Astrocyte (in vitro differentiated cells and primary cell): ENCODE data around the gene UBR3. TPM values are rescaled to one million over a fixed set of nuclear protein-coding genes. Genes with fewer than 3 reads are reported as not detected.
A peak's percentile ranks its signal among the peaks of the same experiment; 100 is the strongest.

Experiments used
- DNase-seq: peaks from one replicate; pipeline ENCODE4 v3.0.0-alpha.2; 2010; ENCODE audit warnings: low read depth
- FAIRE-seq: peaks from 2 replicates; lab custom pipeline; 2011; peaks lifted over from hg19 to GRCh38; lab: Jason Lieb, UNC
- H2AFZ ChIP-seq: 2 replicates; pipeline ENCODE4 v1.6.0; 2012; ENCODE audit warnings: low read depth, low read length, inconsistent platforms
- H3K27ac ChIP-seq: 2 replicates; pipeline ENCODE4 v1.5.1; 2011; ENCODE audit warnings: low read depth, low read length, inconsistent platforms
- H3K27me3 ChIP-seq: 2 replicates; pipeline ENCODE4 v1.6.0; 2011; ENCODE audit warnings: low read length, inconsistent platforms; ENCODE audit not compliant: insufficient read depth
- H3K36me3 ChIP-seq: 2 replicates; pipeline ENCODE4 v1.5.1; 2011; ENCODE audit warnings: low read length, inconsistent platforms; ENCODE audit not compliant: insufficient read depth
- H3K4me1 ChIP-seq: 2 replicates; pipeline ENCODE4 v1.5.1; 2011; ENCODE audit warnings: low read length, inconsistent platforms; ENCODE audit not compliant: insufficient read depth
- H3K4me2 ChIP-seq: 2 replicates; pipeline ENCODE4 v1.6.0; 2012; ENCODE audit warnings: low read length, inconsistent platforms
- H3K4me3 ChIP-seq: 2 replicates; pipeline ENCODE4 v1.5.1; 2011; ENCODE audit warnings: low read depth, mild to moderate bottlenecking, low read length, inconsistent platforms; ENCODE audit not compliant: insufficient read depth
- H3K79me2 ChIP-seq: 2 replicates; pipeline ENCODE4 v1.6.0; 2012; ENCODE audit warnings: mild to moderate bottlenecking, low read length, inconsistent platforms; ENCODE audit not compliant: insufficient read depth
- H3K9ac ChIP-seq: 2 replicates; pipeline ENCODE4 v1.6.0; 2012; ENCODE audit warnings: mild to moderate bottlenecking, low read length, inconsistent platforms
- H3K9me3 ChIP-seq: 2 replicates; pipeline ENCODE4 v1.5.1; 2012; ENCODE audit warnings: low read depth, mild to moderate bottlenecking, low read length, inconsistent platforms; ENCODE audit not compliant: insufficient read depth
- H4K20me1 ChIP-seq: 2 replicates; pipeline ENCODE4 v1.6.0; 2012; ENCODE audit warnings: low read length, inconsistent platforms; ENCODE audit not compliant: insufficient read depth
- H3K27ac Mint-ChIP-seq: one replicate; pipeline ENCODE4 v1.8.0; 2021; ENCODE audit warnings: mild to moderate bottlenecking, mixed read lengths; ENCODE audit not compliant: unreplicated experiment
- H3K27me3 Mint-ChIP-seq: one replicate; pipeline ENCODE4 v1.8.0; 2021; ENCODE audit warnings: low read depth, mixed read lengths; ENCODE audit not compliant: unreplicated experiment
- H3K36me3 Mint-ChIP-seq: one replicate; pipeline ENCODE4 v1.8.0; 2021; ENCODE audit warnings: low read depth, mixed read lengths; ENCODE audit not compliant: unreplicated experiment
- H3K4me1 Mint-ChIP-seq: one replicate; pipeline ENCODE4 v1.8.0; 2021; ENCODE audit warnings: low read depth, mixed read lengths; ENCODE audit not compliant: unreplicated experiment
- H3K4me3 Mint-ChIP-seq: one replicate; pipeline ENCODE4 v1.8.0; 2021; ENCODE audit warnings: mild to moderate bottlenecking, moderate library complexity, mixed read lengths; ENCODE audit not compliant: unreplicated experiment
- H3K9me3 Mint-ChIP-seq: one replicate; pipeline ENCODE4 v1.8.0; 2021; ENCODE audit warnings: mild to moderate bottlenecking, mixed read lengths; ENCODE audit not compliant: unreplicated experiment
- EZH2 ChIP-seq: IDR thresholded peaks from 2 replicates; pipeline ENCODE4 v1.6.1; 2012; ENCODE audit warnings: mild to moderate bottlenecking, low read length, inconsistent platforms; ENCODE audit not compliant: insufficient read depth
- total RNA-seq: library from RNA; stranded (reverse); gene quantifications from 2 replicates; pipeline ENCODE4 v1.2.1, GENCODE V29; 2021
- TF ChIP-seq, protein P1 (sequence below): IDR thresholded peaks from 2 replicates; pipeline ENCODE4 v1.5.1; 2011; ENCODE audit warnings: low read depth, mild to moderate bottlenecking, inconsistent platforms, low read length, moderate library complexity; ENCODE audit not compliant: insufficient read depth

UBR3 gene
- total RNA-seq, 1 donor from 2014 or later, result 18.7 TPM

DNA sequence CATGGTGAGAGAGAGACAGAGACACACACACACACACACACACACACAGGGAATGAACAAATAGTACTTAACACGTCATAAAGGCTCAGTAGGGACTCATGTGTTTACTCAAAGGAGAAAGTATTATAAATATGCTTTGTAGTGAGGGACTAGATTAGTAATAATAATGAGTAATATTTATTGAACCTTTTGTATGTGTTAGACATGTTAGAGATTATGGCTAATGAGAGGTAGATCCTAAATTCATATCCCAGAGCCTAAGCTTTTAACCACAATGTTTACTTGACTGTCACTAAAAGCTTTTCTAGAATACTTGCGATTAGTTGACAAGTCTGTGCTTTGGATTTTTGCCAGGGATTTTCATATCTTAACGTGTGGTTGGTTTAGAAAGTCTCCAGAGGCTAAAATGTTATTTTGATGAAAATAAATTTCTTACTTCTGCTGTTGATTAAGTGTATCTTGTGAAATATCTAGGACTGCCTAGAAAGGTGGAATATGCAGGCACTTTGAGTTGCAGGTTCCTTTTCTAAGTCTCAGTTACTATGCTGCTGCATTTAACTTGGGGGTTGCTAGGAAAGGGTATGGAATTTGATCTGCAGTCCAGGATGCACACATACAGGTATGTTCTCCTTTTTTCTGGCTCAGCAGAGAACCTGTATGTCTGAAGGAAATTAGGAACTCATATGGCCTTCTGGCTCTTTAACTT is 64.5 kb downstream of the UBR3 start:
- H3K9ac ChIP-seq, result no peak overlapping the region
- FAIRE-seq, result no peak

DNA sequence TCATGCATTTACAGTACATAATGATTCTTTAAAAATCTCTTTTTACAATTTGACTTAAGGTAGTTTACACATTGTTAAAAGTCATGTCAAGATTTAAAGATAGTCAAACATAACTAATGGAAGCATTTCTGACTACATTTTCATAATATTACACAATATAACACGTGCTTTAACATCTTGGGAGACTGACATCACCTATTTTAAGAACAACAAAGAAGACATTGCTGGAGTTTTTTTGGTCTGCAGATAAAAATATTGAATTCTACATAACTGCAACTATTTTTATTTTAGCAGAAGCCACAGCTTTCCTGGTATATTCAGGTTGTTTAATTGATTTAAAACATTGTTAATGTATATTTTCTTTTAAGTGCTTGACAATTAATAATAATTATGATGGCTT is 65.7 kb downstream of the UBR3 start:
- Histone ChIP-seq H3K27ac (no peak overlapping the region), H3K27me3 (no peaks in the 10 kb centered on the region), H3K9ac (no peak overlapping the region), H3K9me3 (no peaks in the 10 kb centered on the region), H3K4me1 (peaks cover 5% of the 10 kb centered on the region), H3K4me2 (no peak overlapping the region), H3K79me2 (peaks cover 3% of the 10 kb centered on the region), H3K4me3 (no peak overlapping the region), H4K20me1 (peaks cover 14% of the 10 kb centered on the region), H2AFZ (no peak overlapping the region), H3K36me3 (peaks cover 7% of the 10 kb centered on the region)
- peaks cover 16% of the 10 kb centered on the region for H3K4me1 Mint-ChIP-seq
- H3K27ac Mint-ChIP-seq, result no peak overlapping the region
- TF ChIP-seq, protein P1, sequence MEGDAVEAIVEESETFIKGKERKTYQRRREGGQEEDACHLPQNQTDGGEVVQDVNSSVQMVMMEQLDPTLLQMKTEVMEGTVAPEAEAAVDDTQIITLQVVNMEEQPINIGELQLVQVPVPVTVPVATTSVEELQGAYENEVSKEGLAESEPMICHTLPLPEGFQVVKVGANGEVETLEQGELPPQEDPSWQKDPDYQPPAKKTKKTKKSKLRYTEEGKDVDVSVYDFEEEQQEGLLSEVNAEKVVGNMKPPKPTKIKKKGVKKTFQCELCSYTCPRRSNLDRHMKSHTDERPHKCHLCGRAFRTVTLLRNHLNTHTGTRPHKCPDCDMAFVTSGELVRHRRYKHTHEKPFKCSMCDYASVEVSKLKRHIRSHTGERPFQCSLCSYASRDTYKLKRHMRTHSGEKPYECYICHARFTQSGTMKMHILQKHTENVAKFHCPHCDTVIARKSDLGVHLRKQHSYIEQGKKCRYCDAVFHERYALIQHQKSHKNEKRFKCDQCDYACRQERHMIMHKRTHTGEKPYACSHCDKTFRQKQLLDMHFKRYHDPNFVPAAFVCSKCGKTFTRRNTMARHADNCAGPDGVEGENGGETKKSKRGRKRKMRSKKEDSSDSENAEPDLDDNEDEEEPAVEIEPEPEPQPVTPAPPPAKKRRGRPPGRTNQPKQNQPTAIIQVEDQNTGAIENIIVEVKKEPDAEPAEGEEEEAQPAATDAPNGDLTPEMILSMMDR, result no peak
- TF ChIP-seq EZH2, result no peak
- H3K27me3 Mint-ChIP-seq, result no peaks in the 10 kb centered on the region
- DNase-seq, result no peak
- no peaks in the 10 kb centered on the region for H3K36me3 Mint-ChIP-seq
- H3K9me3 Mint-ChIP-seq, result no peaks in the 10 kb centered on the region
- H3K4me3 Mint-ChIP-seq, result no peak overlapping the region
- FAIRE-seq, result no peak

More for the DNA sequence above, 64.5 kb downstream of the UBR3 start:
- peaks cover 16% of the 10 kb centered on the region for H3K4me1 Mint-ChIP-seq
- no peaks in the 10 kb centered on the region for H3K27me3 Mint-ChIP-seq
- TF ChIP-seq, protein P1, result no peak
- TF ChIP-seq EZH2, result no peak
- H3K4me3 Mint-ChIP-seq, result no peak overlapping the region
- Histone ChIP-seq H3K79me2 (peaks cover 3% of the 10 kb centered on the region), H3K27ac (no peak overlapping the region), H3K4me1 (peaks cover 5% of the 10 kb centered on the region), H3K4me2 (no peak overlapping the region), H3K27me3 (no peaks in the 10 kb centered on the region), H4K20me1 (peaks cover 14% of the 10 kb centered on the region), H3K36me3 (peaks cover 7% of the 10 kb centered on the region), H2AFZ (no peak overlapping the region), H3K4me3 (no peak overlapping the region), H3K9me3 (no peaks in the 10 kb centered on the region)
- peak; percentile 43 for DNase-seq
- no peaks in the 10 kb centered on the region for H3K36me3 Mint-ChIP-seq
- H3K27ac Mint-ChIP-seq, result peak overlapping the region; percentile 4
- no peaks in the 10 kb centered on the region for H3K9me3 Mint-ChIP-seq

DNA sequence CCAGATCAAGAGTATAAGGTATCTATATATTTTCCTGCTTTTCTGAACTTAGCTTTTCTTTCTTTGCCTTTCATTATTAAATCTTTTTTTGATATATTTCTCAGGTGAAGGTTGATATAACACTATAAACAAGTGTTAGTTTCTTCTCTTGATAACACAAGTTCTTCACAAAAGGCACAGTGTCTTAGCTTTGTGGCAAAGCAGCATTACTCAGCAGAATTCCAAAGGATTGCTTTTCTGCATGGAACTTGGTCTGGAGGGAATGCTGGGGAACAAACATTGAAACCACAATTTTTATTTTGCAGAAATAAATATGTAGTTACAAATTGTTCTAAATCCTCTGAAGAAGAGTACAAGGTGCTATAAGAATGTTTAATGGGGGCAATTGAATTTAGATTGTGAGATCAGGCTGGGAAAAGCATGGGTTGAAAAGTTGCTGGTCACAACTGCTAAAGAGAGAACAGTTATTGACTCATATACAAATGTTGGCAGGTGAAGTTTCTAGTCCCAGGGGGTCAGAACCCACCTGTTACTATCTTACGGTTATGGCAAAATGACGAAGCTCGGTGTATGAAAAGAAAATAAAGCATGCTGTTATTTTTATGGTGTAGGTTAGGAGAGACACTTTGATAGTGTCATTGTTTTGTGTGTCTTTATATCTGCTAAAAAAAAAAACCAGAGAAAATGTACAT is 68.2 kb downstream of the UBR3 start:
- H3K9ac ChIP-seq, result no peak overlapping the region
- no peaks in the 10 kb centered on the region for H3K9me3 ChIP-seq
- H3K27me3 ChIP-seq, result no peaks in the 10 kb centered on the region
- no peaks in the 10 kb centered on the region for H3K9me3 Mint-ChIP-seq
- H3K4me3 Mint-ChIP-seq, result no peak overlapping the region
- H4K20me1 ChIP-seq, result peaks cover 3% of the 10 kb centered on the region
- no peak overlapping the region for H3K27ac ChIP-seq
- no peak overlapping the region for H2AFZ ChIP-seq
- no peaks in the 10 kb centered on the region for H3K79me2 ChIP-seq
- H3K27ac Mint-ChIP-seq, result peak overlapping the region; percentile 82
- H3K4me1 ChIP-seq, result peaks cover 5% of the 10 kb centered on the region
- H3K4me3 ChIP-seq, result no peak overlapping the region
- TF ChIP-seq EZH2, result no peak
- TF ChIP-seq, protein P1, result no peak
- H3K27me3 Mint-ChIP-seq, result no peaks in the 10 kb centered on the region
- H3K36me3 ChIP-seq, result peaks cover 7% of the 10 kb centered on the region
- peaks cover 19% of the 10 kb centered on the region for H3K4me1 Mint-ChIP-seq
- H3K4me2 ChIP-seq, result no peak overlapping the region
- peak; percentile 48 for DNase-seq
- FAIRE-seq, result no peak
- H3K36me3 Mint-ChIP-seq, result no peaks in the 10 kb centered on the region
